Measurements from ENCODE around the gene HMG20A.

Gene HMG20A

DNA sequence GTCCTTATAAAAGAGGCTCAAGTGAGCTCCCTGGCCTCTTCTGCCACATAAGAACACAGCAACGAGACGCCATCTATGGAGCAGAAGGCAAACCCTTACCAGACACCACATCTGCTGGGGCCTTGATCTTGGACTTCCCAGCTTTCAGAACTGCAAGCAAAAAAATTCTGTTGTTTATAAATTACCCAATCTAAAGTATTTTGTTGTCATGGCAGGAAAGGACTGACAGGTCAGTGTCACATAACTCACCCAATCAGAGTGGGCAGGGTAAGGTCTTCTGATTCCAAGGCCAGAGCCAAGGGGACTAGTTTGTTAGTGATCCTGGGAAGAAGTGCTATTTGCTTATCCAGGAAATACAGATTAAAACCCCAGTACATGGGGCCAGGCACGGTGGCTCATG is 98.9 kb downstream of the HMG20A start:
- no peak for DNase-seq (ENCODE audit: low spot score)

DNA sequence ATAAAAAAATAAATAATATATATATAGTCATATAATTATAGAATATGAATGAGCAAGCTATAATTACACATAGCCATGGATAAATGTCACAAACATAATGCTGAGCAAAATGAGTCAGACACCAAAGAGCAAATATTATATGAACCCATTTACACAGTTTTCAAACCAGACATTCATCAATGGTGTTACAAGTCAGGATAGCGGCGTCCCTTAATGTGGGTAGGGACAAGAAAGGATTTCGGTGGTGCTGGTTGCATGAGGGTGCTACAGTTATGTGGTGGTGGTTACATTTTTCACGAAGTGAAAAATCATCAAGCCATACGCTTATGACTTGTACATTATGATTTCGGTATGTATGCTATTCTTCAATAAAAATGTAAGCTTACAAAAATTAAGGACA is 100.5 kb downstream of the HMG20A start:
- no peak for DNase-seq (ENCODE audit: low spot score)

DNA sequence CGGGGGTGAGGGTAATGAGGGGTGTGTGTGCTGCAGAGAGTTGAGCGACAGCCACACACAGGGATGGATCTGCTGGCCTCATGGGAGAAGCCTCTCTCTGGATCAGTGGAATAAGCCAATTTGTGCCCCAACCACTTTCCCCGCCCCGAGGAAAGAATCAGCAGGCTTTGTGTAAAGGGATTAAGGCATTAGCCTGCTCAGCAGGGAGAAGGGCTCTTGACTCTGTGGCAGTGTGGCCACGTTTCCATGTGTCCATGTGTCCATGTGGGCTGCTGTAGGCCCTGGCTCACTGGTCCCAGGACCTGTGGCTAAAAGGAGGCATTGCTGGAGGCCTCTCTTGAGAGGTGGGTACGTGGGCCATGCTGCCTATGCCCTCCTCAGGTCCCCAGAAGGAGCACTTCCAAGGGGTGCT is 104.7 kb downstream of the HMG20A start:
- no peak for DNase-seq (ENCODE audit: low spot score)

DNA sequence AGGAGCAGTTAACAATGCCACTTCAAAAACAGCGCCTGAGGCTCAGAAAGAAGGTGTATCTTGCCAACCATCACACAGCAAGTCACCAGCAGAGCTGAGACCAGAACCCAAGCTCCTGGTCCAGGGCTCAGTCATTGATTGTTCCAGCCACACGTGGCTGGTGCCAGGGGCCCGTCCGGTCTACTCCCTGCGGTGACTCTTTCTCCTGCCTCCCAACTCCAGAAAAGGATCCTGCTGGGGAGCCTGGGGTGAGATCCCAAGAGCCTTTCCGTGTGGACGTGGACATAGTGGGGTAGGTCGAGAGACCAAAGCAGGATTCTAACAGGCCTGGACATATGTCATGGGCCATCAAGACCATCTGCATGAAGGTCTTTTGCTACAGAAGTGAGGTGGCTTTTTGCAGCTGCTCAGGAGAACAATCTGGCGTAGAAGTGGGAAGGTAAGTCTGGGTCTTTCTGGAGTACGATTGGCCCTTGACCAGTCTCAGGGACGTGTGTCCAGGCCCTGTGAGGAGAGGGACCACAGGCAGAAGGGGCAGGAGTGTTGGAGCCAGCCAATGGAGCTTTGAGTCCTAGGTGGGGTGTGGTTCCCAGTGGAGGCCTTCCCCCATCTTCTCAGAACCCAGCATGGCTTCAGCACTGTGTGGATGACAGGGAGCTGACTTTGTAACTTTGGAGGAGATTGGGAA is 105.4 kb downstream of the HMG20A start:
- no peak for DNase-seq (ENCODE audit: low spot score)

- DNase-seq (ENCODE audit: low spot score): no peak
Observed at GRCh38 chr15:77526595-77527163, 106.0 kb downstream of the HMG20A start.

DNA sequence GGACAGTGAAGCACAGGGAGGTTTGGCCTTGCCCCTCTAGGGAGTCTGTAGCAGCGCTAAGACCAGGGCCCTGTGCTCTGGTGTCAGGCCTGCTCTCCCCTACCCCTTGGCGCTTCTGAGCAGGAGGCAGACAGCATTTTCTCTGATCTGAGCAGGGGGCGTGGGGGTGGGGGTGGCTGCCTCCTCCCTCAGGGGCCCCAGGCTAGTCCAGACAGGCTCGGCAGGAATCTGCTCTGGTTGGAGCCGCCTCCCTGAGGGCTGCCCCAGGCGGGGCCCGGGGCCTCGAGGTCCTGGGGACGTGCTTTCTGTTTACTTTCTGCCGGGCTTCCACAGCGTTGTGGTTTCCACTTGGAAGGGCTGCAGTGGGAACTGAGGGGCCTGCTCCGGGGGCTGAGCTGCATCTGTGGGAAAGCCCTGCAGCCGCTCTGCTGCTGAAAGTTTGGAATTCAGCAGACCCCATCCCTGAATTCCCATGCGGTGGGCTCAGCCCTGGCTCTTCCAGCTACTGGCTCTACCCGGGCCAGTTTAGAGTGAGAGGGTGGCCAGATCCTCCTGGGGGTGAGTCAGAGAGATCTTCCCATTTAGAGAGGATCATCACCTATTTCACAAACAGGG is 106.6 kb downstream of the HMG20A start:
- DNase-seq (ENCODE audit: low spot score): peak; percentile 78

- no peak for DNase-seq (ENCODE audit: low spot score)
Observed at GRCh38 chr15:77527831-77528231, 107.1 kb downstream of the HMG20A start.

GRCh38 chr15:77528290-77528967 is 107.7 kb downstream of the HMG20A start:
- no peak for DNase-seq (ENCODE audit: low spot score)

DNA sequence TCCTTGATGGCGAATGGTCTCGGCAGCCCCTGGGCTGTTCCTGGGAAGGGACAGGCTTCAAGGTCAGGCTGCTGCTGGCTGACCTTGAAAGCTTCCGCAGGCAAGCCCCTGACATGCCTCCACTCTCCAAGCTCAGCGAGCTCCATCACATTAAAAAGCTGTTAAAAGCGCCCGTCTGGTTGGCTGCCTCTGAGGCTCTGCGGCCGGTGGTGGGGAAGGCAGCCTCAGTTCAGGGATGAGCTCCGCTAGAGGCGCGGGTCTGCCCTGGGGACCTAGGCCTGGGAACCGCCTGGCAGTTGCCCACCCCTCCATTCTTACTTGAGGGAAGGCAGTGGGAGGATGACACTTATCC is 108.3 kb downstream of the HMG20A start:
- DNase-seq (ENCODE audit: low spot score): no peak

DNA sequence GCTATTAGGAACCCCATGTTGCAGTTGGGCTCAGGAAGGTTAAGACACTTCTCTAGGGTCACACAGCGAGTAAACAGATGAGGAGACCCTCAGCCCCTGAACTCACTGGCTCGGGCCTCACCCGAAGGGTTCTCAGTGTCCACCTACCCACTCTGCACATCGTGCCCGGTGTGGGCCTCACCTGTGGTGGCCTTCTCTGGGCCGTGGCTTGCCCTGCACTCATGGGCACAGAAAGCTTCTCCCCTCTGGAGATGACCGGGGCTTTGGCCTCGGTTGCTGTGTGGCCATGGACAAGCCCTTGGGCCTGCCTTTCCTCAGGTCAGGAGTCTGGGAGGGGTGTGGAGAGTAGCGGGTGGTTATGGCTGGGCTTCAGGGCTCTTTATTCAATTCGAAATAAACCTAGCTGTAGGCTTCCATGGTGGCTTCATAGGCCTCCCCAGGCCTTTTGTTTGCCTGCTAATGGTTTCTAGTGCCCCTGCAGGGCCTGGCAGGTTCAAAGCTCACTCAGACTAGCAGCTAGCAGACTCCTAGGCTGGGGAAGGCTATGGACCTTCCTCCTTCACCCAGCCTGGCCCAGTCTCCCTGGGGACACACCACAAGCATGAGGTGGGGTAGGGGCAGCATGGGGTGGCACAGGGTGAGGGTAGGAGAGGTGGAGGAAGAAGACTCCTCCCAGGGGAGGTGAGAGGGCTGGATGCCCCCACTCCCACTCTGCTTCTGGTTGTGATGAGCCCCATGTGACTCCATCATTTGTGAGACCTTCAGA is 108.9 kb downstream of the HMG20A start:
- DNase-seq (ENCODE audit: low spot score): no peak

GRCh38 chr15:77530576-77530975 is 109.9 kb downstream of the HMG20A start:
- DNase-seq (ENCODE audit: low spot score): no peak

GRCh38 chr15:77531191-77532000 is 110.7 kb downstream of the HMG20A start:
- no peak for DNase-seq (ENCODE audit: low spot score)

- no peak for DNase-seq (ENCODE audit: low spot score)
Observed at GRCh38 chr15:77532067-77532710, 111.5 kb downstream of the HMG20A start.

- DNase-seq (ENCODE audit: low spot score): no peak
Observed at GRCh38 chr15:77532846-77533245, 112.2 kb downstream of the HMG20A start.

- DNase-seq (ENCODE audit: low spot score): no peak
Observed at GRCh38 chr15:77533578-77534430, 113.1 kb downstream of the HMG20A start.
